ENCODE results near the gene IL12RB1.

The IL12RB1 gene

GRCh38 chr19:18086590-18087138, at the start of gene IL12RB1:
IL12RB1 (minus strand) TSS chr19:18086934; CDS start chr19:18086823, 111 bp downstream.
- DNase-seq, result peak; percentile 59

GRCh38 chr19:18135712-18136584, 49.2 kb upstream of the IL12RB1 start:
- DNase-seq, result no peak

GRCh38 chr19:18131841-18132596, 45.3 kb upstream of the IL12RB1 start:
- DNase-seq, result no peak

GRCh38 chr19:18130523-18131242, 43.9 kb upstream of the IL12RB1 start:
- DNase-seq, result no peak

GRCh38 chr19:18128805-18129204, 42.1 kb upstream of the IL12RB1 start:
- DNase-seq, result no peak

- peak; percentile 53 for DNase-seq
These were observed 41.3 kb upstream of the IL12RB1 start for GRCh38 chr19:18128044-18128443.

- no peak for DNase-seq
These were observed 39.4 kb upstream of the IL12RB1 start for GRCh38 chr19:18126097-18126496.

- no peak for DNase-seq
These were observed 37.1 kb upstream of the IL12RB1 start for GRCh38 chr19:18123819-18124218.

GRCh38 chr19:18122860-18123795, 36.4 kb upstream of the IL12RB1 start:
- DNase-seq, result no peak

- DNase-seq, result no peak
These were observed 35.7 kb upstream of the IL12RB1 start for GRCh38 chr19:18122424-18122823.

- DNase-seq, result no peak
These were observed 34.4 kb upstream of the IL12RB1 start for GRCh38 chr19:18121166-18121565.

- DNase-seq, result no peak
These were observed 33.4 kb upstream of the IL12RB1 start for GRCh38 chr19:18120127-18120526.

- no peak for DNase-seq
These were observed 33.0 kb upstream of the IL12RB1 start for GRCh38 chr19:18119717-18120105.

GRCh38 chr19:18119013-18119716, 32.4 kb upstream of the IL12RB1 start:
- DNase-seq, result no peak

- no peak for DNase-seq
These were observed 31.8 kb upstream of the IL12RB1 start for GRCh38 chr19:18118420-18119012.

- DNase-seq, result peak; percentile 96
These were observed 31.1 kb upstream of the IL12RB1 start for GRCh38 chr19:18117692-18118378.

GRCh38 chr19:18117364-18117691, 30.6 kb upstream of the IL12RB1 start:
- DNase-seq, result no peak

GRCh38 chr19:18114483-18114882, 27.7 kb upstream of the IL12RB1 start:
- no peak for DNase-seq

GRCh38 chr19:18113827-18114226, 27.1 kb upstream of the IL12RB1 start:
- DNase-seq, result no peak

- DNase-seq, result peak; percentile 92
These were observed 26.3 kb upstream of the IL12RB1 start for GRCh38 chr19:18112989-18113478.
